Stimulated activated CD4-positive, alpha-beta T cell treated with anti-CD3 and anti-CD28 coated beads, Interleukin-15, amount 100 ng/mL, for 48 hours (primary cell): Measurements from ENCODE around the gene ATG9A.

Experiments
- DNase-seq, 2 donors: peaks; one replicate each; pipeline ENCODE4 v3.0.0-alpha.2; 2020; ENCODE audit warnings: low read depth in 2 of 2

The ATG9A gene

DNA sequence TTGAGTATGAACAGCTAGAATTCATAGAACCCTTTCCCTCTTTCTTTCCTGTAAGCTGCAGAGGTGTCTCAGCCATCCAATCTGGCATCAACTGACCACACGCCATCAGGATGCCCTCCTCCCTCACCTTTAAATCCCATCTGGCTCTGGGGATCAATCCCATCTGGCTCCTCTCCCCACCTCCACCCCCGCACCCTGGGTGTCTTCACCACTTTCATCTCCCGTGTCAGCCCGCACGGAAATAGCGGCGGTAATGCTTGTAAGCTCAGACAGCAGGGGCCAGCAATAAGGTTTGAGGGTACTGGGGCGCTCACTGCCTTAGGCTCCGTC, 23.1 kb upstream of the ATG9A start:
- no peak for DNase-seq

DNA sequence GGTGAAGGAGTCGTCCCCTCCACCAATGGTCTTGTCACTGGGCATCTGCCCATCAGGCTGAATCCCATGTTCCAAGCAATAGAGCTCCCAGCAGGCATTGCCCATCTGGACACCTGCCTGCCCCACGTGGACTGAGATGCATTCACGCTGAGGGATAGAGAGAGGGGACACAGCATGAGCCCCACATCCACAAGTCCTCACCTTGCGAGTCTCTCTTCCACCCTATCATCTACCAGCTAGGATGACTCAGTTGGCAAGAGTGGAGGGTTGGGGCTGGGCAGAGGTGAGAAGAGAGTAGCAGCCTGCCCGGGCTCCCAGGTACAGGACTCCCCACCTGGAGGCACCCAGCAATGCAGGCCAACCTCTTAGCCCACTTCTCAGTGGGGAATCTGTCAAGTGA, 22.6 kb upstream of the ATG9A start:
- no peak for DNase-seq

DNA sequence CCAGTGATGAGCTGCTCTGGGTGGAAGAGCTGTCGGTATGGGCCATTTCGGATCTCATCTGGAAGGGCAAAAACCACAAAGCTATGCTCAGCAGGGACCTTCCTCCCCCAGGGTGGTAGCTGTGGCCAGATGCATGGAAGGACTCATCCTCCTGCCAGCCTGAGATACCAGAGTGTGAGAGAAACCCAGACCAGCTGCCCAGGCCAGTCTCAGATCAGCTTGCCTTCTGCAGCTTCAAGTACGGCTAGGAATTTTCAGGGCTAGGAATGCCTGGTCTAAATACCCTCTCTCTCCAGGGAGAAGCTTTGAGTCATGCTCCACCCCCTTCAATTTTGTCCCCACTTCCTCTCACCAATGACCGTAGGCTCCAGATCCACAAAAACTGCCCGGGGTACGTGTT, 22.2 kb upstream of the ATG9A start:
- no peak for DNase-seq

DNA sequence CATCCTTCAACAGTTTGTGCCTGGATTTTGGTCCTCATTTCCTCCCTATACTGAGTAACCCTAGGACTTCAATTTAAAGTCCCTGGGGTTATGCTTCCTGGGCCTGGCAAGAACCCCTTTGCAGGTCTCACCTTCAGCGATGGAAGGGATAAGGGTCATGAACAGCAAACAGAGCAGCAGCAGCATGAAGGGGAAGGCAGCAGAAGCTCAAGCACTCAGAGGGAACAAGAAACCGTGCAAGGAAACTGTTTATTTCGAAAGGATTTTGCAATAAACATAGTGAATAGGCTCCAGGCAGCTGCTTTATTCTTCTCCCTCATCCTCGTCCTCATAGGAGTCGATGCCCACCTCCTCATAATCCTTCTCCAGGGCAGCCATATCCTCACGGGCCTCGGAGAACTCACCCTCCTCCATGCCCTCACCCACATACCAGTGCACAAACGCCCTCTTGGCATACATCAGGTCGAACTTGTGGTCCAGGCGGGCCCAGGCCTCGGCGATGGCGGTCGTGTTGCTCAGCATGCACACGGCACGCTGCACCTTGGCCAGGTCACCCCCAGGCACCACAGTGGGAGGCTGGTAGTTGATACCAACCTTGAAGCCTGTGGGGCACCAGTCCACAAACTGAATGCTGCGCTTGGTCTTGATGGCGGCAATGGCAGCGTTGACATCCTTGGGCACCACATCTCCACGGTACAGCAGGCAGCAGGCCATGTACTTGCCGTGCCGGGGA, 20.8 kb upstream of the ATG9A start:
- DNase-seq: no peak

DNA sequence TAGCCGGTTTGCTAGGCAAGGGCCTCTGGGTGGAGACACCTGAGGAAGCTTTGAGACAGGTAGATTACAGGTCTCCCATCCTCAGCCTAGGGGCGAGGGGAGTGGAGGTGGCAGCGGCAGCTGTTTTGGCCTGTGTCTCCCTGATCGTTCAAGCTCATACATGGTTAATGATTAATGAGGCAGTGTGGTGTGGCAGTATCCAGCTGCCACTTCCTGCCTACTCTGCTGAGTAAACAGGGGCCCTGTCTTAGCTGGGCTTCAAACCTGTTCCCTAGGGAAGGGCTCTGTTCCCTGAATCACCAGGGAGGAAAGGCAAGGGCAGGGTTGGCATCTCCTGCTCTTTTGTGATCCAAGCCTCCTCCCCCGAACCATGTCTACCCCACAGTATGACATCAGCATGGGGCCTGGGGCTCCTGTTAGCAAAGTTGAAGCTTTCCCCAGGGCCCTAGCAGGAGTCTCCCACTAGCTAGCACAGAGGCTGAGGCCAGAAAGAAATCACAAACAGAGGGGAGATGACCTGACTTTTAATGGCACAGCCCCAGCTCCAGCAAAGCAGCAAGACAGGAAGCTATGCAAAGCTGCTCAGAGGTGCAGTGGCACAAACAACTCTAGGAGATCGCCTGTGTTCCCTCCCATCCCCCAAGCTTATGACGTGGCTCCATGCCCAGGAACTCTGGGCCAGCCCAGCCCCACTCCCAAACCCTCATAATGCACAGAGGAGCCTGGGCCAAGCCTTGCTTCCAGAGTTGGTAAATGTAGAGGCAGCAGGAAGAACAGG, 20.0 kb upstream of the ATG9A start:
- DNase-seq: no peak

DNA sequence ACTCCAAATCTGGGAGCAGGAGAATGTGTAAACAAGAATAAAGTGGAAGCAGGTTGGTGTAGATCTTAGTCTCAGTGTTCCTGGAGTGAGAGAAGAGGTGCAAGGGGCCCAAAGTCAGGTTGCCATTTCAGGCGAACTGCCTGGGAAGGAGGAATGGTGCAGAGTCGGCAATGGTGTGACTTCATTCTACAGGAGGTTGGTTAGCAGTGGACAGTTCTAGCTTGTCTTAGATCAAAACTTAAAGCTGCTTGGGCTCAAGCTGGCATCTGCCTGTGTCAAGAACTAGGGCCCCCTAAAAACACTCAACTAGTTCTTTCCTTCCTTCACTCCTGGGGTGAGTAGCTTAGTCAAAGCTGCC, 19.4 kb upstream of the ATG9A start:
- no peak for DNase-seq

DNA sequence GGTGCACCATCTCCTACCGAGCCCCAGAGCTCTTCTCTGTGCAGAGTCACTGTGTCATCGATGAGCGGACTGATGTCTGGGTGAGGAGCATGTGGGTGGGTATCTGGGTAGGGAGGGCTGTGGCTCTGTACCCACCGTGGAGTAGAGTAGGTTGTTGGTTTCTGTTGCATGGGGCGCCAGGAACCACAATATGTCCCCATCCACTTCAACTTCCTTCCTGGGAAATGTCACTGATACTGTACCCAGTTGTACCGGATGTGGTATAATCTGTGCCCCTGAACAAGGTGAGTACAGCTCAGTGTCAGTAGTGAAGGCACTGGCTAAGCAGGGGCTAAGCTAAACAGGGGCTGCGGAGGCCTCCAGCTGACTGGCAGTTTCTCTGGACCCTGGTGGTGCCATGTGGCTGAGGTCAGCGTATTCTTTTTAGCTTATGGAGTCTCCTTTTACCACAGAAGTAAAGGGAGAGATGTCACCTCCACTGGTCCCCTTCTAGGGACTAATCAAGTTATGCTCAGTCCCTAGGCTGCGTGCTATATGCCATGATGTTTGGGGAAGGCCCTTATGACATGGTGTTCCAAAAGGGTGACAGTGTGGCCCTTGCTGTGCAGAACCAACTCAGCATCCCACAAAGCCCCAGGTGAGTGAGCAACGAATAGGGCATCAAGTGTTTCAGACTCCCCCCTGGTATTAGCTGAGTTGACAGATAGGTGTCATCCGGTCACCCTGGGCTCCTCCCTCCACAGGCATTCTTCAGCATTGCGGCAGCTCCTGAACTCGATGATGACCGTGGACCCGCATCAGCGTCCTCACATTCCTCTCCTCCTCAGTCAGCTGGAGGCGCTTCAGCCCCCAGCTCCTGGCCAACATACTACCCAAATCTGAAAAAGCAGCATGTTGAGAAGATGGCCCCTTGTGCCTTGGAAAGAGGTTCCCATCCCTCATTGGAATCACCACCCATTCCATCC, 18.5 kb upstream of the ATG9A start:
- peak in 1 of 2 donors; percentile 57 for DNase-seq

DNA sequence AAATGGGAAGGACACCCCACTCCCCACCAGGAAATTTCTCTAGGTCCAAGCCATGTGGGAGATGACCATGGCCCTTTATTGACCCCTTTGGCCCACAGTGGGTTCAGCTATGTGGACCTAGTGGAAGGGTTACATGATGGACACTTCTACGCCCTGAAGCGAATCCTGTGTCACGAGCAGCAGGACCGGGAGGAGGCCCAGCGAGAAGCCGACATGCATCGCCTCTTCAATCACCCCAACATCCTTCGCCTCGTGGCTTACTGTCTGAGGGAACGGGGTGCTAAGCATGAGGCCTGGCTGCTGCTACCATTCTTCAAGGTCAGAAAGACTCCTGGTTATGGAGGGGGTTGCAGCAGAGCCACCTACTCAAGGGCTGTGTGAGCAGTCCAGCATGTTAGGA, 17.1 kb upstream of the ATG9A start:
- no peak for DNase-seq

DNA sequence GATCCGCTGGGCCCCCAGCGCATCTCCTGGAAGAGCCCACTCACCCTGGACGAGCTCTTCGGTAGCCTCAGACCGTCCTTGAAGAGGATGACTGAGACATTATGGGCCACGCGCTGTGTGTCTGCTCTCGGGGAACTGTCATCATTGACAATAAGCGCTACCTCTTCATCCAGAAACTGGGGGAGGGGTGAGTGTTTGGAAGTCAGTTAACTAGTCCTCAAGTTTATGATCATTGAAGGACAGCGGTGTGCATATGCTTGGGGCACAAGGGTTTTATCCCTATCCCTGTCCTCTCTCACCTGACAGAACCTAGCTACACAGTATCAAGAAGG, 16.4 kb upstream of the ATG9A start:
- no peak for DNase-seq

DNA sequence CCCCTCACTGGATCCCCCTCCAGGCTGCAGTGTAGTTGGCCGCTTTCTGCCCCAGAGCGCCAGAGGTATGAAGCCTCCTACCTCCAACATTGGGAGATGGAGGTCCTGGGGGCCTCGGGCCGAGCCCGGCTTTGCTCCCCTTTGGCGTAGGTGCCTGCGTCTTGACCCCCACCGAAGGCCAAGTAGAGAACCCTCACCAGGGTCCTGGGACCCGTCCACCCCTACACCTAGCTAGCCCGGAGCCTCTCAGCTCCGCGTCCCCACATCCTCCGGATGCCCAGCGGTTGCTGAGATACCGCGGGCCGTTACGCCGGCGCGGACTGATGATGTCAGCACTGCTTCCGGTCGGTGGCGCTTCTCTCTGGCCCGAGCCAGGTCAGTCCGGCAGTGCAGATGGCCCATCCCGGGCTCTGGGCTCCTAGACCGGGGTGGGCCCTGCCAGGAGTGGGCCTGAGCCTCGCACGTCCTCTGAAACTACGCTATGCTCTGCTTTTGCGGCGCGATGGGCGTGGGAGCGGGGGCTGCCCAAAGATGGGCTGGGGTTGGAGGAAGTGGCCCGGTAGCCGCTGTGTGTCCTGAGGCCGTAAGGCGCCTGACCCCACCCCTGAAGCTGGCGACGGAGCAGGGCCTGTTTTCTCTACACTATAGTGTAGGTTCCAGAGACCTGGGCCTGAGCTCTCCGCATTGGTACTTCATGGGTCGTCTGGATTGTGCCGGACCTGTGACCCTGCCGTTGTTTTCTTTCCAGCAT, 15.9 kb upstream of the ATG9A start, which contains the start of the genes GLB1L and STK16:
GLB1L (minus strand) TSS at position 297 of the 751 bp plus-strand sequence. CDS start 1,871 bp downstream, outside the sequence.
STK16 (plus strand) TSS at position 332 of the 751 bp plus-strand sequence. CDS start 521 bp downstream, outside the sequence.
- DNase-seq: peak; percentile 76 to 84

DNA sequence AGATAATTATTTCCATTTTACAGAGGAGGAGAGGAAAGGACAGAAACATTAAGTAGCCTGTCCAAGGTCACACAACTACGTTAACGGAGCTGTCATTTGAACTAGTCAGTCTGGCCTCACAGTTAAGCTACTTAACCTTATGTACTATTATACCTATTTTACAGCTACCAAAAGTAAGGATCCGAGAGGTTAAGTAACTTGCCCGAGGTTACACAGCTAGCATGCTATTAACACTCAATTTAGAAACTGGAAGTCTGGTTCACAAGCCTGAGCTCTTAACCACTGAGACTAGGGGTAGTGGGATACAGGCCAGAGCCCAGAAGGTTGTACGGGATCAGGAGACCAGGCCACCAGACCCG, 15.3 kb upstream of the ATG9A start:
- DNase-seq: no peak

DNA sequence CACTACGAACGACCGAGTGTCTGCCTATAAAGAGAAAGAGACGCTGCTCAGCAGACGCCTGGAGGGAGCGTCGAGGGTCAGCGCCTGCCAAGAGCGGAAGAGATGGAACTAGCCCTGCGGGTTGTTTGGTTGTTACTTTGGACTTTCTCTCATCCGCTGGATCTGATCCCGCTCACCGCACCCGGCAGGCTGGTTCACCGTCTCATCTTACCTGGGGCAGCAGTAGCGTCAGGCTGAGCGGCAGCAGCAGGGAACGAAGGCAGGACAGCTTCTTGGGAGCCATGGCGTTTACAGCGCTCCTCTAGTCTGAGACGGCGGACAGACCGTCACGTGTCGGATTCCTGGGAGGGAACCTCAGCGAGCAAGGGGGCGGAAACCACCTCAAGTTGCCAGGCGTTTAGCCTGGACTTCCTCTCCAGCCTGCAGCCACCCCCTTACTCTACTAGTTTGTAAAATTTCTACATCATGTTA, 13.9 kb upstream of the ATG9A start:
- no peak for DNase-seq

DNA sequence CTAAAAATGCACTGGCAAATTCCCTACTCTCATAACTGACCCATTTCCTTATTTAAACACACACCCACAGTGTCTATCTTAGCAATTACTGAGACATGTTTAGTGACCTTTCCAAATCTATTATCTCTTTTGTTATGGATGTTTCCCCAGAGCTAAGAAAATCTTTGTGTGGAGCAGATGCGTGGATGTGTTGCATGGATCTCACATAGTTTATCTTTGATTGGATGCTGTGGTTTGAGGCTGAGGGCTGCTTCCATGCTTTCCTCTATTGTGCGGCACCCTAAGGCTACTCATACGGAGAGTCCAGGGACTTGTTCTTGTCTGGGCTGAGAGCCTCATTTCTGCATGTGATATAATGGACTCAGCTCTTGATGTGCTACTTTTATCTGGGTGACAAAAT, 4.9 kb upstream of the ATG9A start:
- DNase-seq: no peak

DNA sequence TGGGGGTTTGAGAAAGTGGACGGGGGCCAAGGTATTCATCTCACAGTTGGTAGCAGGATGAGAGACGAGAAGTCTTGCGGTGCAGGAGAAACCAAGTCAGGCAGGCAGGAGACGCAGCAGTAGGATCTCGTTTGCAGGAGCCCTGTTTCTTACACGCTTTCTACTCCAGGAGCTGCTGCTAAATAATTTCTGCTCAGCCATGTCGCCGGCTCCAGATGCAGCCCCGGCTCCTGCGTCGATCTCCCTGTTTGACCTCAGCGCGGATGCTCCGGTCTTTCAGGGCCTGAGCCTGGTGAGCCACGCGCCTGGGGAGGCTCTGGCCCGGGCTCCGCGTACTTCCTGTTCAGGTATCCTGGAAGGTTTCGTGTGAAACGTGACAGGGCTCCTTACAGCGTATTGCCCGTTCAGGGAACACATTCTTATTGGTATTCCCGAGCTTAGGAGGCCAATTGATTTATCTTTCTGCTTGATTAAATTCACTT, 664 bp upstream of the ATG9A start:
- no peak for DNase-seq

DNA sequence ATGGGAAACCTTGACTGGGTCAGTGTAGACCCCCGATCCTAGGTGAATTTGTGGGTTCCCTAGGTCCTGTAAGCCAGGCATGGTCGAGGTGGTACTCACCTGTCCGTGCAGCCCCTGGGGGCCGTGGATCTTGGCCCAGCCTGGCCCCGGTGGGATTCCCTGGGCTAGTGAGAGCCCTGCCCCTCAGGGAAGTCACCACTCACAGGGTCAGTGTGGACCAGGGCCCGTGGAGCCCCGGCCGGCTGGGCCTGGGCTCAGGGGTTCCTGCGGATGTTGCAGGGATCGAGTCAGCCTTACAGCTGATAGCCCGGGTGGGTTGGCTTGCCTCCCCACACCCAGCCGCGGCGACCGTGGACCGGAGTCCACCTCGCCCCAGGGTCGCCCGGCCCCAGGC, 528 bp downstream of the ATG9A start:
- DNase-seq: no peak

DNA sequence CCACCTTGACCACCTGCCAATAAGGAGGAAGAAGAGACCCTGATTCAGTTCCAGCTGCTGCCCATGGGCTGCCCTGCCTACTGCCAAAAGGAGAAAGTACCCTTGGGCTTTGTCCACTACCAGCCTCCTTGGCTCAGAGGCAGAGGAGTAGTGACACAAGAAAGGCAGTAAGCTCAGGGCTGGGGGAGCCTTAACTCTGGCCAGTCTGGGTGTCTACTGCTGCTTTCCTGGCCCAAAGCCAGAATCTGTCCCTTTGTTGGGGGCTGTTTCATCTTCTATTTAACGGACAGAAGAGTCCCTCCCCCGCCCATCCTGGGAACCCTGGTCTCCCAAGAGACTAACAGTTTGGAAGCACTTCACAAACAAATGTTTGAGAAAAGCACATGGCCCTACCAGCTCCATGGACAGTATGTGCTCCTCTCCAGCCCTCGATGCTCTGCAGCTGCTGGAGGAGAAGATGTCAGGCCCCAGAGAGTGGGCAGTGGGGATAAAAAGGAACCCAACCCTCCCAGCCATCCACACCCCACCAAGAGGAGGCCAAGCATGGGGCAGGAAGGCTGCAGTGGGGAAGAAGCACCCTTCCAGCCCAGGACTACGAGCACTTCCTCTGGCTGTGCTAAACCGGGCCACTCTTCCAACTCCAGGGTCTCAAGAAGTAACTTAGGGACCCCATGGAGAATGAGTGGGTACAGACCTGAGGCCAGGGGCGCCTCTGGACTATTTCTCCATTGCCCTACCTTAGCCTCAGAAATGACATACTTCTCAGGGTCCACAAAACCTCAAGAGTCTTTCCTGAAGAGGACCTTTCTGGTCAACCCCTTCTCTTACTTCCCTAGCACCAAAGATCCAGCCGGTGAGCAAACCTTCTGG, 1.2 kb downstream of the ATG9A start:
- no peak for DNase-seq

DNA sequence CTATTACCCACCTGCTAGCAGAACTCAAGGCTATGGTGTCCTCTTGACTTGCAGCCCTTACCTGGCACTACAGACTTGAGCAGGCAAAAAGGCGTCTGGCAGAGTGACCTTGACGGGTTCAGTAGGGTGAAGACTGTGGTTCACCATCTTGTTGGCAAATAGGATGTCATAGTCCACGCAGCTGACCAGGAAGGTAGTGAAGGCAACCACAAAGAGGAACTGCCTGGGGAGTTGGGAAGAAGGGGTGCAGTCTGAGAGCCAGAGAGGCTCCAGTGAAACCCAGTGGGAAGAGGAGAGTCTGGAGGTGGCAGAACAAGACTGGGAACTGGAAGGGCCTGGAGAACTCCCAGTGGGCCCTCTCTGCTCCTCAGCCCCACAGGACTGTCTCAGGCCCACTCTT, 4.1 kb downstream of the ATG9A start:
- DNase-seq: no peak

DNA sequence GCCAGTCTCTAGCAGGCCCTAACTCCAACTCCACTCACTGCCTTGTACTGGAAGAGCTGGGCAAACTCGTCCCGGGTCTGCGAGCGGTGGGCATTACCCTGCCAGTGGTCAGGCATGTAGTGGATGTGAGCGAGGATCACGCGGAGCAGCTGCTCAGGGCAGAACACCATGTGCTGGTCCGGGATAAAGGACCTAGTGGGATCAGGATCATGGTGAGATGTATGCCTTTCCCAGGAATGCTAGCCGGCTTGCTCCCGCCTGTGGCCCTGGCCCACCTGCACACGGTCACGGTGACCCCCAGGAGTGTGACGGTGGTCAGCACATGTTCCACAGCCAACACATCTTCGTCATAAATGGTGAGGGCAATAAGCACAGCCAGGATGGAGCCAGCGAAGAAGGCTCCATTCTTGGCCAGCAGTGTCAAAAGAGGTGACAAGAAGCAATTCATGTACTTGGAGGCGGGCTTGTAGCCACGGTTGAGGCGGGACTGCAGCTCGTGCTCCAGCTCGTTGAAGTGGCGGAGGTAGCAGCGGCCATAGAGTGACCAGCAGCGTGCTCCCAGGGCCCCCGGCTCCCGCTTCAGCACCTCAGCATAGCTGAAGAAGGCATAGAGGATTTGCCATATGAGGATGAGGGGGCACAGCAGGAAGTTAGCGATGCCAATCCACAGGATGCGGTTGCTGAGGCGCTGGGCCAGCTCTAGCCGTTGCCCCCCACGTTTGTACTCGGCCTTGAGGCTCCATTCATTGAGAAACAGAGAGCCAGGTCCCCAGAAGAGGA, 5.4 kb downstream of the ATG9A start:
- DNase-seq: no peak

DNA sequence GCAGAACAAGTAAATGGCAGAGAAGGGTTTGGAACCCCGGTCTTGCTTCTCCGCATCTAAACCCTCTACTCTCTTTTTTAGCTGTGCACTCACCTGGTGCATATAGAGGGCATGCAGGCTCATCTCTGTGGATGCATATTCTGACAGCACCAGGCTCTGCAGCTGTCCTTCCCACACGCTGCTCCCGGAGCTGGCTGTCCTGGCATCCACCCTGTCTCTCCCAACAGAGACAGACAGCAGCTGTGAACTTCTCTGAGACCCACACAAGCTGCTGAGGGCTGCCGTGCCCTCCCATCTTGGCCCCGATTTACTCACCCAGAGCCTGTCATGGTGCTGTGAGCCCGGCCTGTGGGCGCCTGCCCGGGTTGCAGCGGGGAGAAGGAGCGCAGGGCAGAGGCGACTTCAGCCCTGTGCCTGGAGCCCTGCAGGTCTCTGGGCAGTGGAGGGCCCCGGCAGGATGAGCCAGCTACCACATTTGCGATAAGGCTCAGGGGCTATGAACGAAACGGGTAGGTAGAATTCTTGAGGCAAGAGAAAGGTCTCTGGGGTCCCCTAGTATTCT, 7.4 kb downstream of the ATG9A start:
- DNase-seq: no peak
